Stimulated activated CD8-positive, alpha-beta memory T cell treated with anti-CD3 and anti-CD28 coated beads, Interleukin-12 subunit alpha, Interleukin-12 subunit beta, amount 100 ng/mL, for 24 hours (primary cell): ENCODE data around the gene ITPK1.

Experiments
- DNase-seq: peaks from one replicate; pipeline ENCODE4 v3.0.0-alpha.2; 2020; ENCODE audit errors: extremely low read depth

The ITPK1 gene

GRCh38 chr14:92938890-92939671 is 176.6 kb downstream of the ITPK1 start:
- no peak for DNase-seq

- no peak for DNase-seq
Measured at GRCh38 chr14:92938235-92938875, 177.4 kb downstream of the ITPK1 start.

- no peak for DNase-seq
Measured at GRCh38 chr14:92937051-92937937, 178.4 kb downstream of the ITPK1 start.

- no peak for DNase-seq
Measured at GRCh38 chr14:92936085-92936484, 179.6 kb downstream of the ITPK1 start.

- no peak for DNase-seq
Measured at GRCh38 chr14:92935446-92935845, 180.3 kb downstream of the ITPK1 start.

- DNase-seq, result no peak
Measured at GRCh38 chr14:92934196-92935085, 181.3 kb downstream of the ITPK1 start.

- no peak for DNase-seq
Measured at GRCh38 chr14:92933481-92933880, 182.2 kb downstream of the ITPK1 start.

- no peak for DNase-seq
Measured at GRCh38 chr14:92932448-92933395, 183.0 kb downstream of the ITPK1 start.

GRCh38 chr14:92931681-92932447 is 183.9 kb downstream of the ITPK1 start:
- no peak for DNase-seq

- no peak for DNase-seq
Measured at GRCh38 chr14:92930737-92931602, 184.8 kb downstream of the ITPK1 start.

- no peak for DNase-seq
Measured at GRCh38 chr14:92929689-92930608, 185.8 kb downstream of the ITPK1 start.

GRCh38 chr14:92928961-92929688 is 186.6 kb downstream of the ITPK1 start:
- no peak for DNase-seq

- no peak for DNase-seq
Measured at GRCh38 chr14:92928258-92928629, 187.5 kb downstream of the ITPK1 start.

- no peak for DNase-seq
Measured at GRCh38 chr14:92927349-92928257, 188.1 kb downstream of the ITPK1 start.

GRCh38 chr14:92926931-92927330 is 188.8 kb downstream of the ITPK1 start:
- DNase-seq, result no peak
